GM12872 (cell line): ENCODE data around the gene SGCD.

ENCODE experiments used
- CTCF ChIP-seq: IDR thresholded peaks from 3 replicates; pipeline ENCODE4 v1.5.1; 2011; ENCODE audit warnings: low read depth, mild to moderate bottlenecking, low read length, moderate library complexity; ENCODE audit not compliant: insufficient read depth

Gene SGCD

GRCh38 chr5:156391139-156391538 lies 64.2 kb downstream of the SGCD start:
- TF ChIP-seq CTCF, result no peak

GRCh38 chr5:156393980-156394379 lies 67.0 kb downstream of the SGCD start:
- no peak for TF ChIP-seq CTCF

GRCh38 chr5:156394642-156395305 lies 67.8 kb downstream of the SGCD start:
- TF ChIP-seq CTCF, result no peak

GRCh38 chr5:156395306-156395675 lies 68.3 kb downstream of the SGCD start:
- no peak for TF ChIP-seq CTCF

GRCh38 chr5:156396063-156396829 lies 69.3 kb downstream of the SGCD start:
- no peak for TF ChIP-seq CTCF

- TF ChIP-seq CTCF, result no peak
Observed at GRCh38 chr5:156396830-156397081, 69.8 kb downstream of the SGCD start.

GRCh38 chr5:156399323-156399722 lies 72.4 kb downstream of the SGCD start:
- no peak for TF ChIP-seq CTCF
